HCT116 (cell line): ENCODE data around the gene CDC42BPB. TPM values are rescaled to one million over a fixed set of nuclear protein-coding genes. Genes with fewer than 3 reads are reported as not detected.

Experiments
- ATAC-seq: fragments of 200-7000 bp; cut with Tn5 transposase; 2 replicates; pipeline ENCODE4 v1.9.1; 2020; ENCODE audit warnings: mild to moderate bottlenecking, moderate library complexity
- BruUV-seq: library from RNA; stranded (reverse); fragments of 400-500 nt; replicated peaks from 2 replicates; lab custom pipeline; 2021; lab: Mats Ljungman, UMichigan
- CTCF ChIA-PET: fragments of 300-600 bp; sonication (Branson Sonifier 250); formaldehyde crosslinking; loops from one replicate; lab custom pipeline; 2021; ENCODE audit warnings: antibody characterized with exemption; lab: Charles Lee
- POLR2A ChIA-PET: fragments of 300-600, 350-600 bp; sonication (Branson Sonifier 250); formaldehyde crosslinking; loops from one replicate; lab custom pipeline; 2021; ENCODE audit warnings: antibody characterized with exemption; lab: Charles Lee
- RAD21 ChIA-PET, 2 experiments: fragments of 300-600 bp; sonication (Branson Sonifier 250); formaldehyde crosslinking; loops; one replicate each; lab custom pipeline; 2023; ENCODE audit warnings: low total read pairs in 2 of 2; ENCODE audit not compliant: uncharacterized antibody in 2 of 2, unreplicated experiment in 2 of 2, low non-redundant PET in 1 of 2; lab: Charles Lee
- DNase-seq: peaks from one replicate; pipeline ENCODE4 v3.0.0-alpha.2; 2010; ENCODE audit warnings: low read depth, low spot score
- H2AFZ ChIP-seq: fragments of 200-600 bp; shearing (Covaris generic), sonication (generic); 2 replicates; pipeline ENCODE4 v1.6.1; 2017; ENCODE audit warnings: low read depth, mixed run types, mixed read lengths, antibody characterized with exemption, low read length; ENCODE audit not compliant: poor library complexity, severe bottlenecking
- H3K27ac ChIP-seq: 2 replicates; pipeline ENCODE4 v1.5.1; 2012; ENCODE audit warnings: low read depth, low read length
- H3K27me3 ChIP-seq: fragments of 200-600 bp; sonication (generic); 2 replicates; pipeline ENCODE4 v1.6.1; 2016; ENCODE audit warnings: mixed run types, low read length, mixed read lengths; ENCODE audit not compliant: insufficient read depth
- H3K36me3 ChIP-seq, 2 experiments: fragments of 200-500 bp in 1 of 2; fragments of 200-600 bp in 1 of 2; sonication (Bioruptor generic) in 1 of 2; sonication (generic) in 1 of 2; 2 replicates each; pipeline versions ENCODE4 v1.5.1 to v1.6.1; 2014 to 2016; ENCODE audit warnings: low read length in 2 of 2, inconsistent platforms in 1 of 2, mixed read lengths in 1 of 2, mixed run types in 1 of 2; ENCODE audit not compliant: insufficient read depth in 2 of 2, control insufficient read depth in 1 of 2
- H3K4me1 ChIP-seq, 2 experiments: fragments of 200-600 bp in 1 of 2; sonication (generic) in 1 of 2; 2 replicates each; pipeline versions ENCODE4 v1.5.1 to v1.6.1; 2012 to 2017; ENCODE audit warnings: low read length in 2 of 2, inconsistent platforms in 1 of 2, mild to moderate bottlenecking in 1 of 2, mixed read lengths in 1 of 2, mixed run types in 1 of 2, moderate library complexity in 1 of 2; ENCODE audit not compliant: insufficient read depth in 2 of 2, control insufficient read depth in 1 of 2
- H3K4me2 ChIP-seq: fragments of 200-600 bp; sonication (generic); 2 replicates; pipeline ENCODE4 v1.6.1; 2017; ENCODE audit warnings: mixed run types, low read length, mixed read lengths
- H3K4me3 ChIP-seq, 2 experiments: fragments of 200-600 bp in 1 of 2; sonication (generic) in 1 of 2; replicated peaks in 1 of 2; 2 replicates each; pipeline ENCODE4 v1.5.1; 2011 to 2016; ENCODE audit warnings: low read length in 2 of 2, control low read depth in 1 of 2, low read depth in 1 of 2, mild to moderate bottlenecking in 1 of 2, mixed read lengths in 1 of 2, mixed run types in 1 of 2
- H3K79me2 ChIP-seq: fragments of 200-600 bp; sonication (generic); 2 replicates; pipeline ENCODE4 v1.6.1; 2017; ENCODE audit warnings: mild to moderate bottlenecking, mixed run types, low read length, moderate library complexity, mixed read lengths; ENCODE audit not compliant: insufficient read depth
- H3K9ac ChIP-seq: fragments of 200-600 bp; sonication (generic); 2 replicates; pipeline ENCODE4 v1.6.1; 2016; ENCODE audit warnings: low read length, mixed read lengths
- H3K9me2 ChIP-seq: fragments of 200-600 bp; sonication (generic), shearing (Covaris generic); 2 replicates; pipeline ENCODE4 v1.6.1; 2017; ENCODE audit warnings: mixed run types, mild to moderate bottlenecking, moderate library complexity; ENCODE audit not compliant: insufficient read depth
- H3K9me3 ChIP-seq, 2 experiments: fragments of 200-500 bp in 1 of 2; fragments of 200-600 bp in 1 of 2; sonication (Bioruptor generic) in 1 of 2; sonication (generic) in 1 of 2; 2 replicates each; pipeline ENCODE4 v1.6.1; 2014 to 2017; ENCODE audit warnings: low read length in 2 of 2, mixed read lengths in 2 of 2, inconsistent platforms in 1 of 2, low read depth in 1 of 2, mild to moderate bottlenecking in 1 of 2, mixed run types in 1 of 2, moderate library complexity in 1 of 2; ENCODE audit not compliant: control insufficient read depth in 1 of 2, insufficient read depth in 1 of 2
- H4K20me1 ChIP-seq: fragments of 200-600 bp; sonication (generic), shearing (Covaris generic); 2 replicates; pipeline ENCODE4 v1.6.1; 2017; ENCODE audit warnings: mixed run types, mild to moderate bottlenecking, moderate library complexity; ENCODE audit not compliant: insufficient read depth
- ATF3 ChIP-seq: IDR thresholded peaks from 2 replicates; pipeline ENCODE4 v1.6.1; 2012
- CBX3 ChIP-seq: IDR thresholded peaks from 2 replicates; pipeline ENCODE4 v1.6.1; 2012; ENCODE audit warnings: low read depth
- CEBPB ChIP-seq: IDR thresholded peaks from 2 replicates; pipeline ENCODE4 v1.6.1; 2012; ENCODE audit warnings: low read depth
- EGR1 ChIP-seq: IDR thresholded peaks from 2 replicates; pipeline ENCODE4 v1.6.1; 2012; ENCODE audit warnings: low read depth
- ELF1 ChIP-seq: IDR thresholded peaks from 2 replicates; pipeline ENCODE4 v1.6.1; 2012; ENCODE audit warnings: low read depth, borderline replicate concordance
- EZH2phosphoT487 ChIP-seq: fragments of 200-600 bp; IDR thresholded peaks from 2 replicates; pipeline ENCODE4 v1.6.1; 2018; ENCODE audit warnings: antibody characterized with exemption, borderline replicate concordance
- FOSL1 ChIP-seq: IDR thresholded peaks from 2 replicates; pipeline ENCODE4 v1.6.1; 2012; ENCODE audit warnings: low read depth
- JUND ChIP-seq: IDR thresholded peaks from 2 replicates; pipeline ENCODE4 v1.6.1; 2012
- POLR2AphosphoS5 ChIP-seq: IDR thresholded peaks from 2 replicates; pipeline ENCODE4 v1.6.1; 2011; ENCODE audit warnings: mild to moderate bottlenecking, low read depth, low read length, moderate library complexity
- RAD21 ChIP-seq: IDR thresholded peaks from 2 replicates; pipeline ENCODE4 v1.6.1; 2012; ENCODE audit warnings: low read depth, mild to moderate bottlenecking
- REST ChIP-seq: IDR thresholded peaks from 2 replicates; pipeline ENCODE4 v1.6.1; 2012; ENCODE audit warnings: low read depth
- SIN3A ChIP-seq: IDR thresholded peaks from 2 replicates; pipeline ENCODE4 v1.6.1; 2012; ENCODE audit warnings: low read depth
- SRF ChIP-seq: IDR thresholded peaks from 2 replicates; pipeline ENCODE4 v1.6.1; 2012; ENCODE audit warnings: low read depth
- TCF7L2 ChIP-seq: IDR thresholded peaks from 2 replicates; pipeline ENCODE4 v1.7.0; 2011; ENCODE audit warnings: borderline replicate concordance, inconsistent platforms; ENCODE audit not compliant: insufficient read depth, insufficient read length; ENCODE audit errors: extremely low read depth
- YY1 ChIP-seq: IDR thresholded peaks from 2 replicates; pipeline ENCODE4 v1.6.1; 2011; ENCODE audit warnings: low read length, low read depth, moderate library complexity, mild to moderate bottlenecking; ENCODE audit not compliant: insufficient replicate concordance; ENCODE audit errors: extremely low read depth
- ZBTB33 ChIP-seq: IDR thresholded peaks from 2 replicates; pipeline ENCODE4 v1.6.1; 2011; ENCODE audit warnings: mild to moderate bottlenecking, low read length, moderate library complexity; ENCODE audit not compliant: insufficient replicate concordance; ENCODE audit errors: extremely low read depth
- intact Hi-C: fragments of 100-400 bp; cut with micrococcal nuclease; formaldehyde crosslinking; loops from 2 replicates; pipeline ENCODE4 v1.10.0; 2022
- total RNA-seq: library from RNA; stranded (reverse); gene quantifications from one replicate; pipeline ENCODE4 v1.2.1, GENCODE V29; 2021; ENCODE audit not compliant: unreplicated experiment

Gene CDC42BPB
- total RNA-seq, 1 experiment from 2014 or later: 85.6 TPM

GRCh38 chr14:102971836-102972606 lies 85.3 kb downstream of the CDC42BPB start:
- no peak for TF ChIP-seq CEBPB
- TF ChIP-seq FOSL1: no peak
- TF ChIP-seq REST: no peak
- TF ChIP-seq RAD21: no peak
- no peak for TF ChIP-seq TCF7L2
- no peak for TF ChIP-seq SRF
- TF ChIP-seq YY1: no peak
- TF ChIP-seq ZBTB33: no peak
- no peak for TF ChIP-seq ATF3
- TF ChIP-seq SIN3A: no peak
- no peak for TF ChIP-seq CBX3
- no peak for TF ChIP-seq EZH2phosphoT487
- TF ChIP-seq POLR2AphosphoS5: no peak
- no peak for TF ChIP-seq EGR1
- TF ChIP-seq JUND: no peak
- TF ChIP-seq ELF1: no peak
- Histone ChIP-seq H3K36me3 (peaks cover 30 to 36% of the 10 kb centered on the region in 2 experiments), H2AFZ (no peak overlapping the region), H3K9ac (no peak overlapping the region), H3K27ac (no peak overlapping the region), H3K4me2 (no peak overlapping the region), H3K9me3 (no peaks in the 10 kb centered on the region), H3K9me2 (no peaks in the 10 kb centered on the region), H3K27me3 (no peaks in the 10 kb centered on the region), H4K20me1 (no peaks in the 10 kb centered on the region), H3K79me2 (no peaks in the 10 kb centered on the region), H3K4me1 (no peaks in the 10 kb centered on the region), H3K4me3 (no peak overlapping the region)
- RAD21 ChIA-PET: no interaction called here
- ATAC-seq (no peak), DNase-seq (no peak)
- POLR2A ChIA-PET: no interaction called here
- intact Hi-C loops: loop anchor here (2.0 kb wide), 1 partner anchor 321 kb away; no protein-coding TSS in a partner anchor
- BruUV-seq: no TSS peak
- CTCF ChIA-PET: no interaction called here
